H9 (cell line): ENCODE measurements around the gene ARHGEF7. TPM values are rescaled to one million over a fixed set of nuclear protein-coding genes. Genes with fewer than 3 reads are reported as not detected.

Source experiments
- DNase-seq: peaks from one replicate; pipeline ENCODE4 v3.0.0-alpha.2; 2017
- H2AFZ ChIP-seq: one replicate; pipeline ENCODE4 v1.6.1; 2013; ENCODE audit warnings: mild to moderate bottlenecking, low read length, control low read depth, moderate library complexity
- H2AK5ac ChIP-seq: 2 replicates; pipeline ENCODE4 v1.6.1; 2013; ENCODE audit warnings: low read length, control low read depth, mixed read lengths; ENCODE audit not compliant: insufficient read length
- H2BK120ac ChIP-seq: one replicate; pipeline ENCODE4 v1.6.1; 2013; ENCODE audit warnings: low read depth, mild to moderate bottlenecking, low read length, control low read depth, inconsistent platforms; ENCODE audit not compliant: poor library complexity, severe bottlenecking
- H2BK12ac ChIP-seq: 2 replicates; pipeline ENCODE4 v1.6.1; 2013; ENCODE audit warnings: low read length, control low read depth, mixed read lengths, low read depth; ENCODE audit not compliant: insufficient read length
- H2BK15ac ChIP-seq: 2 replicates; pipeline ENCODE4 v1.6.1; 2013; ENCODE audit warnings: low read depth, low read length, control low read depth
- H2BK20ac ChIP-seq: one replicate; pipeline ENCODE4 v1.6.1; 2013; ENCODE audit warnings: low read depth, mild to moderate bottlenecking, low read length, control low read depth, inconsistent platforms; ENCODE audit not compliant: poor library complexity, severe bottlenecking
- H2BK5ac ChIP-seq: 2 replicates; pipeline ENCODE4 v1.6.1; 2013; ENCODE audit warnings: low read length, control low read depth, mixed read lengths; ENCODE audit not compliant: insufficient read length
- H3K14ac ChIP-seq: 2 replicates; pipeline ENCODE4 v1.6.1; 2013; ENCODE audit warnings: low read length, control low read depth; ENCODE audit not compliant: insufficient read depth
- H3K18ac ChIP-seq: 2 replicates; pipeline ENCODE4 v1.6.1; 2013; ENCODE audit warnings: low read depth, mild to moderate bottlenecking, mixed read lengths, low read length, control low read depth; ENCODE audit not compliant: insufficient read length
- H3K23ac ChIP-seq: 2 replicates; pipeline ENCODE4 v1.6.1; 2013; ENCODE audit warnings: low read length, control low read depth, mixed read lengths, low read depth; ENCODE audit not compliant: insufficient read length
- H3K23me2 ChIP-seq: 2 replicates; pipeline ENCODE4 v1.6.1; 2013; ENCODE audit warnings: low read depth, mild to moderate bottlenecking, mixed read lengths, low read length, control low read depth; ENCODE audit not compliant: insufficient read length, poor library complexity, severe bottlenecking
- H3K27ac ChIP-seq: 2 replicates; pipeline ENCODE4 v1.5.1; 2013; ENCODE audit warnings: low read length, control low read depth, mixed read lengths, low read depth; ENCODE audit not compliant: insufficient read length
- H3K27me3 ChIP-seq: 2 replicates; pipeline ENCODE4 v1.6.1; 2013; ENCODE audit warnings: low read length, control low read depth, inconsistent platforms; ENCODE audit not compliant: insufficient read depth
- H3K4ac ChIP-seq: 2 replicates; pipeline ENCODE4 v1.6.1; 2013; ENCODE audit warnings: low read depth, mild to moderate bottlenecking, control low read depth, inconsistent platforms, low read length, moderate library complexity
- H3K4me1 ChIP-seq: 2 replicates; pipeline ENCODE4 v1.6.1; 2013; ENCODE audit warnings: low read length, control low read depth, inconsistent platforms; ENCODE audit not compliant: insufficient read depth
- H3K4me2 ChIP-seq: 2 replicates; pipeline ENCODE4 v1.6.1; 2013; ENCODE audit warnings: low read length, control low read depth, mixed read lengths; ENCODE audit not compliant: insufficient read length, insufficient read depth
- H3K56ac ChIP-seq: 2 replicates; pipeline ENCODE4 v1.6.1; 2013; ENCODE audit warnings: low read depth, mild to moderate bottlenecking, mixed read lengths, low read length, control low read depth; ENCODE audit not compliant: insufficient read length
- H3K79me1 ChIP-seq: 2 replicates; pipeline ENCODE4 v1.6.1; 2013; ENCODE audit warnings: low read depth, mild to moderate bottlenecking, moderate library complexity, low read length, control low read depth, inconsistent platforms; ENCODE audit not compliant: insufficient read depth, poor library complexity, severe bottlenecking
- H3K79me2 ChIP-seq: 2 replicates; pipeline ENCODE4 v1.6.1; 2013; ENCODE audit warnings: low read length, control low read depth, inconsistent platforms; ENCODE audit not compliant: insufficient read depth
- H3K9ac ChIP-seq: 2 replicates; pipeline ENCODE4 v1.6.1; 2013; ENCODE audit warnings: low read length, control low read depth, mixed read lengths; ENCODE audit not compliant: insufficient read length; ENCODE audit errors: extremely low read depth
- H3K9me3 ChIP-seq: one replicate; pipeline ENCODE4 v1.6.1; 2013; ENCODE audit warnings: low read depth, low read length, inconsistent platforms; ENCODE audit not compliant: control insufficient read depth
- H3T11ph ChIP-seq: one replicate; pipeline ENCODE4 v1.6.1; 2013; ENCODE audit warnings: mild to moderate bottlenecking, low read length, control low read depth, inconsistent platforms
- H4K20me1 ChIP-seq: one replicate; pipeline ENCODE4 v1.6.1; 2013; ENCODE audit not compliant: control insufficient read depth, insufficient read length, insufficient read depth
- H4K5ac ChIP-seq: 2 replicates; pipeline ENCODE4 v1.6.1; 2013; ENCODE audit warnings: low read depth, mild to moderate bottlenecking, mixed read lengths, low read length, control low read depth; ENCODE audit not compliant: insufficient read length
- H4K8ac ChIP-seq: replicated peaks from 2 replicates; pipeline ENCODE4 v1.6.1; 2013; ENCODE audit warnings: low read length, control low read depth, mixed read lengths, low read depth; ENCODE audit not compliant: insufficient read length
- H4K91ac ChIP-seq: 2 replicates; pipeline ENCODE4 v1.6.1; 2013; ENCODE audit warnings: low read depth, mild to moderate bottlenecking, moderate library complexity, mixed read lengths, low read length, control low read depth; ENCODE audit not compliant: insufficient read length
- H3K27ac Mint-ChIP-seq, 3 experiments: 2 replicates in 2 of 3; 3 replicates in 1 of 3; pipeline ENCODE4 v1.8.0; 2020 to 2021; ENCODE audit warnings: mixed read lengths in 3 of 3, mild to moderate bottlenecking in 1 of 3, moderate library complexity in 1 of 3
- H3K27me3 Mint-ChIP-seq: 2 replicates; pipeline ENCODE4 v1.8.0; 2021; ENCODE audit warnings: low read depth, mild to moderate bottlenecking, moderate library complexity, mixed read lengths
- H3K36me3 Mint-ChIP-seq, 3 experiments: 2 replicates in 2 of 3; 3 replicates in 1 of 3; pipeline ENCODE4 v1.8.0; 2020 to 2021; ENCODE audit warnings: low read depth in 3 of 3, mixed read lengths in 3 of 3; ENCODE audit not compliant: insufficient read depth in 1 of 3
- H3K4me1 Mint-ChIP-seq, 2 experiments: 2 replicates each; pipeline ENCODE4 v1.8.0; 2020; ENCODE audit warnings: mixed read lengths in 2 of 2
- H3K4me3 Mint-ChIP-seq, 2 experiments: 2 replicates in 1 of 2; 3 replicates in 1 of 2; pipeline ENCODE4 v1.8.0; 2020 to 2021; ENCODE audit warnings: mild to moderate bottlenecking in 2 of 2, mixed read lengths in 2 of 2, moderate library complexity in 1 of 2
- H3K9me3 Mint-ChIP-seq, 2 experiments: 2 replicates in 1 of 2; 3 replicates in 1 of 2; pipeline ENCODE4 v1.8.0; 2020; ENCODE audit warnings: mild to moderate bottlenecking in 2 of 2, mixed read lengths in 2 of 2, moderate library complexity in 1 of 2
- WGBS: extraction: QIAGEN DNeasy Blood & Tissue Kit; methylation state at CpG from one replicate; pipeline ENCODE4 v1.1.7; 2013; ENCODE audit warnings: missing lambda C conversion rate, low lambda C conversion rate, mixed read lengths; ENCODE audit not compliant: insufficient read length; ENCODE audit errors: extremely low coverage; 5-methylcytosine and 5-hydroxymethylcytosine counted together
- total RNA-seq: library from RNA; stranded (reverse); gene quantifications from 2 replicates; pipeline ENCODE4 v1.2.1, GENCODE V29; 2021
- TF ChIP-seq, protein P1 (sequence below): fragments of 200-600 bp; sonication (generic); conservative IDR thresholded peaks from 3 replicates; pipeline ENCODE4 v1.8.0; 2021; ENCODE audit warnings: antibody characterized with exemption, mild to moderate bottlenecking

ARHGEF7 gene
- total RNA-seq, 1 experiment from 2014 or later: 51.9 TPM

GRCh38 chr13:111245576-111246384 is 130.7 kb downstream of the ARHGEF7 start:
- Histone ChIP-seq H4K8ac (no peak overlapping the region), H3K56ac (no peak overlapping the region), H4K91ac (no peak overlapping the region), H3K18ac (no peak overlapping the region), H2AFZ (no peak overlapping the region), H2BK20ac (no peak overlapping the region), H3K9ac (no peak overlapping the region), H3K9me3 (no peaks in the 10 kb centered on the region), H3K23me2 (no peaks in the 10 kb centered on the region), H2BK12ac (no peak overlapping the region), H2BK15ac (no peak overlapping the region), H2BK5ac (no peak overlapping the region), H3K27me3 (no peaks in the 10 kb centered on the region), H4K5ac (no peak overlapping the region), H3K14ac (no peak overlapping the region), H3K4ac (no peak overlapping the region), H3K79me1 (peaks cover 5% of the 10 kb centered on the region), H3K4me1 (peaks cover 5% of the 10 kb centered on the region; the same call in 1 of the 2 replicates), H3K79me2 (peaks cover 2% of the 10 kb centered on the region; the same call in 1 of the 2 replicates), H4K20me1 (no peaks in the 10 kb centered on the region), H3K27ac (no peak overlapping the region), H3K4me2 (no peak overlapping the region), H3K23ac (no peak overlapping the region), H2BK120ac (no peak overlapping the region), H3T11ph (no peak overlapping the region), H2AK5ac (no peak overlapping the region)
- no CpG with 5 or more reads among the region's 11 CpGs for WGBS
- DNase-seq: no peak
- Mint-ChIP-seq H3K36me3 (peaks cover 14 to 61% (median 54%) of the 10 kb centered on the region in 3 experiments; a peak in 6 of 7 replicates), H3K4me3 (no peak overlapping the region), H3K4me1 (peaks cover 14% of the 10 kb centered on the region in 2 experiments), H3K27me3 (no peaks in the 10 kb centered on the region), H3K27ac (no peak overlapping the region), H3K9me3 (no peaks in the 10 kb centered on the region)
- TF ChIP-seq, protein P1, sequence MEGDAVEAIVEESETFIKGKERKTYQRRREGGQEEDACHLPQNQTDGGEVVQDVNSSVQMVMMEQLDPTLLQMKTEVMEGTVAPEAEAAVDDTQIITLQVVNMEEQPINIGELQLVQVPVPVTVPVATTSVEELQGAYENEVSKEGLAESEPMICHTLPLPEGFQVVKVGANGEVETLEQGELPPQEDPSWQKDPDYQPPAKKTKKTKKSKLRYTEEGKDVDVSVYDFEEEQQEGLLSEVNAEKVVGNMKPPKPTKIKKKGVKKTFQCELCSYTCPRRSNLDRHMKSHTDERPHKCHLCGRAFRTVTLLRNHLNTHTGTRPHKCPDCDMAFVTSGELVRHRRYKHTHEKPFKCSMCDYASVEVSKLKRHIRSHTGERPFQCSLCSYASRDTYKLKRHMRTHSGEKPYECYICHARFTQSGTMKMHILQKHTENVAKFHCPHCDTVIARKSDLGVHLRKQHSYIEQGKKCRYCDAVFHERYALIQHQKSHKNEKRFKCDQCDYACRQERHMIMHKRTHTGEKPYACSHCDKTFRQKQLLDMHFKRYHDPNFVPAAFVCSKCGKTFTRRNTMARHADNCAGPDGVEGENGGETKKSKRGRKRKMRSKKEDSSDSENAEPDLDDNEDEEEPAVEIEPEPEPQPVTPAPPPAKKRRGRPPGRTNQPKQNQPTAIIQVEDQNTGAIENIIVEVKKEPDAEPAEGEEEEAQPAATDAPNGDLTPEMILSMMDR: no peak
